GM12801 (cell line): ENCODE data around the gene SHC3.

ENCODE experiments used
- CTCF ChIP-seq: IDR thresholded peaks from one replicate; pipeline ENCODE4 v1.5.1; 2011; ENCODE audit warnings: control low read depth; ENCODE audit not compliant: insufficient read length; ENCODE audit errors: extremely low read depth

SHC3 gene

GRCh38 chr9:89177944-89178829, at the start of gene SHC3:
Gene SHC3, minus strand, starts transcription at chr9:89178818. Its CDS starts 358 bp downstream, at chr9:89178460.
- no peak for TF ChIP-seq CTCF

- no peak for TF ChIP-seq CTCF
These were observed 47.4 kb upstream of the SHC3 start for GRCh38 chr9:89225991-89226471.

GRCh38 chr9:89225587-89225986, 47.0 kb upstream of the SHC3 start:
- TF ChIP-seq CTCF: no peak

- no peak for TF ChIP-seq CTCF
These were observed 46.4 kb upstream of the SHC3 start for GRCh38 chr9:89225036-89225435.

- no peak for TF ChIP-seq CTCF
These were observed 46.0 kb upstream of the SHC3 start for GRCh38 chr9:89224633-89225032.

- no peak for TF ChIP-seq CTCF
These were observed 44.9 kb upstream of the SHC3 start for GRCh38 chr9:89223396-89223977.

- TF ChIP-seq CTCF: no peak
These were observed 41.0 kb upstream of the SHC3 start for GRCh38 chr9:89219637-89220036.
